Gastrocnemius medialis (tissue), 4 donors: ENCODE data around the gene SOWAHA. TPM values are rescaled to one million over a fixed set of nuclear protein-coding genes. Genes with fewer than 3 reads are reported as not detected.

Experiments
- ATAC-seq, 2 donors: fragments of 150-250 bp; one replicate each; pipeline ENCODE4 v1.9.1; 2016
- DNase-seq, 2 donors: peaks; one replicate each; pipeline ENCODE4 v3.0.0-alpha.2; 2019
- H3K27ac ChIP-seq, 4 donors: fragments of 200-600 bp; sonication (generic); 1 replicate in 1 of 4; 2 replicates in 3 of 4; pipeline ENCODE4 v1.5.1; 2016 to 2018; ENCODE audit warnings: mild to moderate bottlenecking in 2 of 4, moderate library complexity in 1 of 4
- H3K27me3 ChIP-seq, 3 donors: fragments of 200-600 bp; sonication (generic) in 2 of 3; 1 replicate in 1 of 3; 2 replicates in 2 of 3; pipeline versions ENCODE4 v1.5.1 to v1.6.0; 2016 to 2019; ENCODE audit warnings: mild to moderate bottlenecking in 1 of 3, moderate library complexity in 1 of 3
- H3K36me3 ChIP-seq, 2 donors: fragments of 200-600 bp; sonication (generic) in 1 of 2; one replicate each; pipeline ENCODE4 v1.5.1; 2017 to 2018
- H3K4me1 ChIP-seq, 2 donors: fragments of 200-600 bp; sonication (generic) in 1 of 2; one replicate each; pipeline ENCODE4 v1.5.1; 2016 to 2017; ENCODE audit warnings: mild to moderate bottlenecking in 2 of 2
- H3K4me3 ChIP-seq, 4 donors: fragments of 200-600 bp; sonication (generic) in 3 of 4; 1 replicate in 1 of 4; 2 replicates in 3 of 4; pipeline ENCODE4 v1.5.1; 2016 to 2019; ENCODE audit warnings: mild to moderate bottlenecking in 2 of 4
- H3K9me3 ChIP-seq, 3 donors: fragments of 200-600 bp; sonication (generic) in 2 of 3; 1 replicate in 1 of 3; 2 replicates in 2 of 3; pipeline ENCODE4 v1.5.1; 2016 to 2019
- CTCF ChIP-seq, 5 experiments: fragments of 450-650 bp in 3 of 5; fragments of 200-600 bp in 2 of 5; sonication (generic) in 2 of 5; IDR thresholded peaks in 4 of 5; conservative IDR thresholded peaks in 1 of 5; 1 replicate in 4 of 5; 2 replicates in 1 of 5; pipeline ENCODE4 v1.5.1; 2016 to 2019; ENCODE audit warnings: antibody characterized with exemption in 5 of 5, mild to moderate bottlenecking in 3 of 5, moderate library complexity in 3 of 5
- POLR2A ChIP-seq, 2 donors: fragments of 450-650 bp; IDR thresholded peaks; one replicate each; pipeline ENCODE4 v1.6.1; 2017; ENCODE audit warnings: antibody characterized with exemption in 2 of 2, mild to moderate bottlenecking in 2 of 2, moderate library complexity in 2 of 2
- in situ Hi-C, 4 donors: fragments of 200-750 bp; cut with MboI; loops; one replicate each; pipeline versions ENCODE4 v1.15.0 to v1.8.0; 2017; ENCODE audit warnings: low sequenced_read_pairs in 4 of 4
- intact Hi-C: fragments of 100-400 bp; cut with DNase I; formaldehyde crosslinking; loops from one replicate; pipeline ENCODE4 v1.15.1; 2023; ENCODE audit warnings: low total_unique reads
- total RNA-seq, 4 donors: library from RNA; depleted of rRNA; stranded (reverse); fragments of >200 nt; gene quantifications; one replicate each; pipeline versions ENCODE4 v1.1.0 to v1.2.3, GENCODE V29; 2016

The SOWAHA gene
- total RNA-seq, 4 donors from 2014 or later, result 0.27 TPM; not detected in 3

- in situ Hi-C loops, result loop anchor here in 3 of 4 donors (10.0 to 25.0 kb wide), 2 partner anchors 75 to 283 kb away; partner anchors contain the start of genes IL5 (in 2 of the 3) and CCNI2 (in 1 of the 3)
- H3K4me3 ChIP-seq, result no peak overlapping the region
- intact Hi-C loops, result loop anchor here (2.0 to 5.0 kb wide), 4 partner anchors 73 to 435 kb away; partner anchors contain the start of genes CCNI2, IL13 and KIF3A
Measured at GRCh38 chr5:132820162-132820754, 7.2 kb downstream of the SOWAHA start.

GRCh38 chr5:132821350-132821749 is 8.2 kb downstream of the SOWAHA start:
- in situ Hi-C loops, result loop anchor here in 3 of 4 donors (10.0 to 25.0 kb wide), 2 partner anchors 77 to 284 kb away; partner anchors contain the start of genes IL5 (in 2 of the 3) and CCNI2 (in 1 of the 3)
- Histone ChIP-seq H3K9me3 (no peaks in the 10 kb centered on the region), H3K36me3 (no peaks in the 10 kb centered on the region), H3K27me3 (no peaks in the 10 kb centered on the region), H3K4me3 (no peak overlapping the region), H3K27ac (no peak overlapping the region), H3K4me1 (peaks cover 0 to 3% of the 10 kb centered on the region in 2 donors)
- TF ChIP-seq POLR2A (IDR thresholded peaks at IDR 0.05) (no peak), CTCF (IDR thresholded peaks at IDR 0.05 in 4 of 5, conservative IDR thresholded peaks at IDR 0.05 in 1 of 5) (no peak)
- DNase-seq, result no peak
- intact Hi-C loops, result loop anchor here (2.0 to 5.0 kb wide), 4 partner anchors 75 to 437 kb away; partner anchors contain the start of genes CCNI2, IL13 and KIF3A
- no peak for ATAC-seq

More at GRCh38 chr5:132820162-132820754, 7.2 kb downstream of the SOWAHA start:
- Histone ChIP-seq H3K27ac (no peak overlapping the region), H3K27me3 (no peaks in the 10 kb centered on the region), H3K36me3 (no peaks in the 10 kb centered on the region), H3K4me1 (peaks cover 0 to 3% of the 10 kb centered on the region in 2 donors), H3K9me3 (no peaks in the 10 kb centered on the region)
- ATAC-seq (peak; percentile 76 to 92), DNase-seq (peak; percentile 65 to 78)
- TF ChIP-seq CTCF (IDR thresholded peaks at IDR 0.05 in 4 of 5, conservative IDR thresholded peaks at IDR 0.05 in 1 of 5), result peak; percentile 66 to 89 (median 82)
- TF ChIP-seq POLR2A (IDR thresholded peaks at IDR 0.05), result no peak

GRCh38 chr5:132821791-132822190 is 8.7 kb downstream of the SOWAHA start:
- DNase-seq (no peak), ATAC-seq (peak in 1 of 2 donors; percentile 27)
- in situ Hi-C loops (loop anchor here in 3 of 4 donors (10.0 to 25.0 kb wide), 2 partner anchors 77 to 284 kb away; partner anchors contain the start of genes IL5 (in 2 of the 3) and CCNI2 (in 1 of the 3)), intact Hi-C loops (loop anchor here (2.0 to 5.0 kb wide), 4 partner anchors 75 to 437 kb away; partner anchors contain the start of genes CCNI2, IL13 and KIF3A)
- TF ChIP-seq CTCF (IDR thresholded peaks at IDR 0.05 in 4 of 5, conservative IDR thresholded peaks at IDR 0.05 in 1 of 5), result no peak
- TF ChIP-seq POLR2A (IDR thresholded peaks at IDR 0.05), result no peak
- peaks cover 0 to 3% of the 10 kb centered on the region in 2 donors for H3K4me1 ChIP-seq
- H3K9me3 ChIP-seq, result no peaks in the 10 kb centered on the region
- no peak overlapping the region for H3K27ac ChIP-seq
- no peak overlapping the region for H3K4me3 ChIP-seq
- H3K27me3 ChIP-seq, result no peaks in the 10 kb centered on the region
- no peaks in the 10 kb centered on the region for H3K36me3 ChIP-seq

GRCh38 chr5:132822650-132823480 is 9.8 kb downstream of the SOWAHA start:
- no peaks in the 10 kb centered on the region for H3K36me3 ChIP-seq
- in situ Hi-C loops (loop anchor here in 3 of 4 donors (10.0 to 25.0 kb wide), 2 partner anchors 78 to 286 kb away; partner anchors contain the start of genes IL5 (in 2 of the 3) and CCNI2 (in 1 of the 3)), intact Hi-C loops (loop anchor here (5.0 kb wide), 2 partner anchors 86 to 166 kb away; partner anchors contain the start of genes IL13 and KIF3A)
- no peaks in the 10 kb centered on the region for H3K9me3 ChIP-seq
- H3K4me1 ChIP-seq, result peaks cover 0 to 3% of the 10 kb centered on the region in 2 donors
- H3K27ac ChIP-seq, result no peak overlapping the region
- no peaks in the 10 kb centered on the region for H3K27me3 ChIP-seq
- no peak for DNase-seq
- no peak overlapping the region for H3K4me3 ChIP-seq
- no peak for ATAC-seq
- TF ChIP-seq CTCF (IDR thresholded peaks at IDR 0.05 in 4 of 5, conservative IDR thresholded peaks at IDR 0.05 in 1 of 5) (no peak), POLR2A (IDR thresholded peaks at IDR 0.05) (no peak)
